Endometrial microvascular endothelial cells (primary cell): ENCODE results near the gene PCDHGB3. TPM values are rescaled to one million over a fixed set of nuclear protein-coding genes. Genes with fewer than 3 reads are reported as not detected.
"Not testable (repeated sequence)": the region's sequence is repeated elsewhere in the genome, so short reads cannot be mapped to it uniquely, and the experiment has no call there.

Experiments used
- in situ Hi-C: cut with HindIII; loops from 2 replicates; pipeline ENCODE4 v1.10.0; 2017; ENCODE audit warnings: low sequenced_read_pairs, low pct_unique_long_range_greater_than_20kb; ENCODE audit errors: inconsistent ontology term
- total RNA-seq: library from RNA; depleted of rRNA; stranded (reverse); fragments of >200 nt; gene quantifications from one replicate; pipeline ENCODE4 v1.2.3, GENCODE V29; 2015; ENCODE audit errors: inconsistent ontology term

Gene PCDHGB3
- total RNA-seq: 0.65 TPM

DNA sequence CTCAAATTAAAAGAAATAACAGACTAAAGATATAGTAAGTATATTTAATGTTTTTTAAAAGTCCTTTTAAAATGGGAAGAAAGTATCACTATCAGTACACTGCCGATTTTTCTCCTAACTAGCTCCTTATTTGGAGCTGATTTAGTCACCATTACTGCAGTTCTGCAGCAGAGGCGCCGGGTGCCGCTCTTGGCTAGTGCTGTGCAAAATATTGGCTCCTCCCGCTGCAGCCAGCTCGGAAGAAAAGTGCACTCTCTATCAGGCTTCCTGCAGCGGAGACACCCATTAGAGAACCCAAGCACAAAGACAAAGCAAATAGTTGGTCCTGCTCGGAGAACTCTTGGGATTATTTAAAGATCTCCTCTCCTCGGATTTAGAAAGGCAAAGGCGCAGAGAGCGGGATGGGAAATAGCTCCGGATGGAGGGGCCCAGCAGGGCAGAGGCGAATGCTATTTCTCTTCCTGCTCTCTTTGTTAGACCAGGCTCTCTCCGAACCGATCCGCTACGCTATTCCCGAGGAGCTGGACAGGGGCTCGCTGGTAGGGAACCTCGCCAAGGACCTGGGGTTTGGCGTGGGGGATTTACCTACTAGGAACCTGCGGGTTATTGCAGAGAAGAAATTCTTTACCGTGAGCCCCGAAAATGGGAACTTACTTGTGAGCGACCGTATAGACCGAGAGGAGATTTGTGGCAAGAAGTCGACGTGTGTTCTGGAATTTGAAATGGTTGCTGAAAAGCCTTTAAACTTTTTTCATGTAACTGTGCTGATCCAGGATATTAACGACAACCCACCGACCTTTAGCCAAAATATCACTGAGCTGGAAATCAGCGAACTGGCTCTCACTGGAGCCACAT lies at the start of gene PCDHGB3:
Gene PCDHGB3, plus strand, starts transcription at position 249 of the 855 bp plus-strand sequence. Its CDS starts 153 bp downstream, at position 402.
- in situ Hi-C loops: no loop called here

- in situ Hi-C loops: no loop called here
Observed at GRCh38 chr5:141322261-141322660, 47.8 kb upstream of the PCDHGB3 start.

- in situ Hi-C loops: no loop called here
Observed at GRCh38 chr5:141326088-141326854, 43.8 kb upstream of the PCDHGB3 start.

DNA sequence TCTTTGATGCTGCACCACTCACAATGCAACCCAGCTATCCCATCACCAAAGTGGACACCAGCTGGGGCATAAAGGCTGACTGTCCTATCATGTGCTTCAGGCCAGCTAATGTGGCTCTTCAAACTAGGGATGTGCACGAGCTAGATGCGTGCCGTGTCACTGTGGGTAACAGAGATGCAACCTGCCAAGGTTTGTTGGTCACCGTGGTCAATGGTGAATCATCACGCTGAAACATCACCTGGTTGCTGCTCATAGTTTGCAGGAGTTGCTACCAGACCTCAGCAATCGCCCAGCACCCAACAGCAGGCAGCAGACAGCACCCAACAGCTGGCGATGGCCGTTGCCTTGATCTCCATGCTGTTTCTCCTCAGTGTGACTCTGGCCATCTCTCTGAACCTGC lies 41.8 kb upstream of the PCDHGB3 start:
- in situ Hi-C loops: no loop called here

DNA sequence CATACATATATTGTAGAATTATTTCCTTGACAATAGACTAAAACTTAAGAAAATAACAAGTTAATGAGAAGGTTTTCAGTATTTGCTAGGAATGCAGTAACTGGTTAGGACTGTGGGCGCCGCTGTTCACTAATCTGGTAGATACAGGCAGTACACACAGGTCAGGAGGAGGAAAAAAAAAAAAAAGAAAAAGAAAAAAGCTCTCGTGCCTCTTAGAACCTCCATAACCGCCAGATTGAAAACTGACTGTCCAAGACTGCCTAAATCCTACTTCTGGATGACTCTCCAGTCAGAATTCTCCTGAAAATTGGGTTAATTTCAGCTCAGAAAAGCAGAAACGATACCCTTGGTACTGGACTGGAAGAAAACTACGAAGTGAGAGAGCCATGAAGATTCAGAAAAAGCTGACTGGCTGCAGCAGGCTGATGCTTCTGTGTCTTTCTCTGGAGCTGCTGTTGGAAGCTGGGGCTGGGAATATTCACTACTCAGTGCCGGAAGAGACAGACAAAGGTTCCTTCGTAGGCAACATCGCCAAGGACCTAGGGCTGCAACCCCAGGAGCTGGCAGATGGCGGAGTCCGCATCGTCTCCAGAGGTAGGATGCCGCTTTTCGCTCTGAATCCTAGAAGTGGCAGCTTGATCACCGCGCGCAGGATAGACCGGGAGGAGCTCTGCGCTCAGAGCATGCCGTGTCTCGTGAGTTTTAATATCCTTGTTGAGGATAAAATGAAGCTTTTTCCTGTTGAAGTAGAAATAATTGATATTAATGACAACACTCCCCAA lies 39.6 kb upstream of the PCDHGB3 start, which contains the start of gene PCDHGA1:
Gene PCDHGA1, plus strand, starts transcription at position 216 of the 782 bp plus-strand sequence.
- in situ Hi-C loops: no loop called here

DNA sequence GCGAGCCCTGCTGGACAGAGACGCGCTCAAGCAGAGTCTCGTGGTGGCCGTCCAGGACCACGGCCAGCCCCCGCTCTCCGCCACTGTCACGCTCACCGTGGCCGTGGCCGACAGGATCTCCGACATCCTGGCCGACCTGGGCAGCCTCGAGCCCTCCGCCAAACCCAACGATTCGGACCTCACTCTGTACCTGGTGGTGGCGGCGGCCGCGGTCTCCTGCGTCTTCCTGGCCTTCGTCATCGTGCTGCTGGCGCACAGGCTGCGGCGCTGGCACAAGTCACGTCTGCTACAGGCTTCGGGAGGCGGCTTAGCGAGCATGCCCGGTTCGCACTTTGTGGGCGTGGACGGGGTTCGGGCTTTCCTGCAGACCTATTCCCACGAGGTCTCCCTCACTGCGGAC lies 37.5 kb upstream of the PCDHGB3 start:
- in situ Hi-C loops: not testable (repeated sequence)

DNA sequence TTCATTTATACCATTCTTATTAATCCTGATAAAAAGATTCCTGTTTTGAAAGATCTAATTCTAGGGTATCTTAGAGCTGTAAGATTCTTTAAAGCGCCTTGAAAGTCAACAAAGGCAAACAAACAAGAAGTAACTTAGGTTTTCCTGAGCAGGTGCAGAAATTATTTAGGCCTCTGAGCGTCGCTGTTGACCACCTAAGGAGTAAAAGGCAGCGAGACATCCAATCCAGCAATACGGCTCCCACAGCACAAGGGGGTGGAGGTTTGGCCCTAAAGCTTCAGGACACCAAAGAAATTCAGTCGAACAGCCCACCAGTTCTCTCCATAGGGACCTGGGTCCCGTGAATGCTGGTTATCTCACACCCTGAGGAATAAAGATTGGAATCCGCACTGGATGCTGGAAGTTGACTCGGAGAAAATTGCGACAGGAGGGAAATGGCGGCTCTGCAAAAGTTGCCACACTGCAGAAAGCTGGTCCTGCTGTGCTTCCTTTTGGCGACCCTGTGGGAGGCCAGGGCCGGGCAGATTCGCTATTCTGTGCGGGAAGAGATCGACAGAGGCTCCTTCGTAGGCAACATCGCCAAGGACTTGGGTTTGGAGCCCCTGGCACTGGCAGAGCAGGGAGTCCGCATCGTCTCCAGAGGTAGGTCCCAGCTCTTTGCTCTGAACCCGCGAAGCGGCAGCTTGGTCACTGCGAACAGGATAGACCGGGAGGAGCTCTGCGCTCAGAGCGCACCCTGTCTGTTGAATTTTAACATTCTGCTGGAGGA lies 31.3 kb upstream of the PCDHGB3 start, which contains the start of gene PCDHGA2:
Gene PCDHGA2, plus strand, starts transcription at position 223 of the 769 bp plus-strand sequence.
- in situ Hi-C loops: no loop called here

- in situ Hi-C loops: not testable (repeated sequence)
Observed at GRCh38 chr5:141340781-141341354, 29.2 kb upstream of the PCDHGB3 start.

DNA sequence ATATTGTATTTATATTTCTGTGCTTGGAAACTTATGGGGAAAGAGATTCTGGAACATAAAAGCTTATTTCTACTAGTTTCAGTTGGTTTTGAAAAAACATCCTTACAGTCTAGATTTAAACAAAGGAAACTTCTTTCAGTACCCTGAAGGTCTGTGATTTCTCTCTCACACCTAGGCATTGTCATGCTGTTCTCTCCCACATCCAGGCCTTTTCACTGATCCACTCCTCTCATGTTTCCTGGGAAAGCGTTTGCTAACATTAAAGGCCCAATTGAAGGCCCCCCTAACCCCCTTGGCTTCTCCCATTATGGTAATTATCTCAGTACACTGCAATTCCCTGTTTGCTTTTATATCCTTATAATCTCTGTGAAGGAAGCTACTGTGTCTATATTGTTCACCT lies 27.3 kb upstream of the PCDHGB3 start:
- in situ Hi-C loops: no loop called here

GRCh38 chr5:141343242-141343952 lies 26.6 kb upstream of the PCDHGB3 start, which contains the start of gene PCDHGA3:
Gene PCDHGA3 (plus strand): TSS chr5:141343829. CDS start chr5:141344034, 205 bp downstream.
- in situ Hi-C loops: no loop called here

GRCh38 chr5:141343953-141344463 lies 26.0 kb upstream of the PCDHGB3 start:
- in situ Hi-C loops: no loop called here

- in situ Hi-C loops: no loop called here
Observed at GRCh38 chr5:141345327-141345726, 24.7 kb upstream of the PCDHGB3 start.

- in situ Hi-C loops: not testable (repeated sequence)
Observed at GRCh38 chr5:141346017-141346416, 24.0 kb upstream of the PCDHGB3 start.

- in situ Hi-C loops: no loop called here
Observed at GRCh38 chr5:141349917-141350619, 20.0 kb upstream of the PCDHGB3 start, which contains the start of gene PCDHGB1. Gene PCDHGB1 (plus strand): TSS chr5:141350099. CDS start chr5:141350261, 162 bp downstream.

DNA sequence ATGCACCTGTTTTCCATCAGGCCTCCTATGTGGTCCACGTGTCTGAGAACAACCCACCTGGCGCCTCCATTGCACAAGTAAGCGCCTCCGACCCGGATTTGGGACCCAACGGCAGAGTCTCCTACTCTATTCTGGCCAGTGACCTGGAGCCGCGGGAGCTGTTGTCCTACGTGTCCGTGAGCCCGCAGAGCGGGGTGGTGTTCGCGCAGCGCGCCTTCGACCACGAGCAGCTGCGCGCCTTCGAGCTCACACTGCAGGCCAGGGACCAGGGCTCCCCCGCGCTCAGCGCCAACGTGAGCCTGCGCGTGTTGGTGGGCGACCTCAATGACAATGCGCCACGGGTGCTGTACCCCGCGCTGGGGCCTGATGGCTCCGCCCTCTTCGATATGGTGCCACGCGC lies 18.5 kb upstream of the PCDHGB3 start:
- in situ Hi-C loops: no loop called here

- in situ Hi-C loops: no loop called here
Observed at GRCh38 chr5:141354900-141355469, 15.1 kb upstream of the PCDHGB3 start, which contains the start of gene PCDHGA4. Gene PCDHGA4 (plus strand): TSS chr5:141355021. CDS start chr5:141355108, 87 bp downstream.
